ENCODE data around the gene SLC14A1.

GRCh38 chr18:45752681-45753080 is 28.7 kb downstream of the SLC14A1 start:
- TF ChIP-seq ASH2L (IDR thresholded peaks at IDR 0.05; ENCODE audit: low read length) = no peak
- TF ChIP-seq POLR2AphosphoS5 (IDR thresholded peaks at IDR 0.05; ENCODE audit: low read depth, low read length) = no peak
- TF ChIP-seq, protein P1, sequence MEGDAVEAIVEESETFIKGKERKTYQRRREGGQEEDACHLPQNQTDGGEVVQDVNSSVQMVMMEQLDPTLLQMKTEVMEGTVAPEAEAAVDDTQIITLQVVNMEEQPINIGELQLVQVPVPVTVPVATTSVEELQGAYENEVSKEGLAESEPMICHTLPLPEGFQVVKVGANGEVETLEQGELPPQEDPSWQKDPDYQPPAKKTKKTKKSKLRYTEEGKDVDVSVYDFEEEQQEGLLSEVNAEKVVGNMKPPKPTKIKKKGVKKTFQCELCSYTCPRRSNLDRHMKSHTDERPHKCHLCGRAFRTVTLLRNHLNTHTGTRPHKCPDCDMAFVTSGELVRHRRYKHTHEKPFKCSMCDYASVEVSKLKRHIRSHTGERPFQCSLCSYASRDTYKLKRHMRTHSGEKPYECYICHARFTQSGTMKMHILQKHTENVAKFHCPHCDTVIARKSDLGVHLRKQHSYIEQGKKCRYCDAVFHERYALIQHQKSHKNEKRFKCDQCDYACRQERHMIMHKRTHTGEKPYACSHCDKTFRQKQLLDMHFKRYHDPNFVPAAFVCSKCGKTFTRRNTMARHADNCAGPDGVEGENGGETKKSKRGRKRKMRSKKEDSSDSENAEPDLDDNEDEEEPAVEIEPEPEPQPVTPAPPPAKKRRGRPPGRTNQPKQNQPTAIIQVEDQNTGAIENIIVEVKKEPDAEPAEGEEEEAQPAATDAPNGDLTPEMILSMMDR (IDR thresholded peaks at IDR 0.05; ENCODE audit: control extremely low read depth in 1 of 3, insufficient read depth in 1 of 3, low read depth in 1 of 3, low read length in 3 of 3) = no peak
- TF ChIP-seq POLR2A (IDR thresholded peaks at IDR 0.05; ENCODE audit: control extremely low read depth in 1 of 2, low read depth in 2 of 2, low read length in 2 of 2) = no peak
